ENCODE measurements around the gene AFF3.

- no peak for TF ChIP-seq CTCF (conservative IDR thresholded peaks at IDR 0.05 in 1 of 2, IDR thresholded peaks at IDR 0.05 in 1 of 2; ENCODE audit: extremely low read depth in 1 of 2, insufficient read depth in 1 of 2, low read depth in 1 of 2, low read length in 2 of 2)
- no peak for TF ChIP-seq EZH2 (IDR thresholded peaks at IDR 0.05; ENCODE audit: borderline replicate concordance, low read length)
Measured at GRCh38 chr2:100050685-100051084, 91.7 kb downstream of the AFF3 start.

Data from mammary epithelial cell (primary cell).